ENCODE measurements around the gene DGCR2.

DNA sequence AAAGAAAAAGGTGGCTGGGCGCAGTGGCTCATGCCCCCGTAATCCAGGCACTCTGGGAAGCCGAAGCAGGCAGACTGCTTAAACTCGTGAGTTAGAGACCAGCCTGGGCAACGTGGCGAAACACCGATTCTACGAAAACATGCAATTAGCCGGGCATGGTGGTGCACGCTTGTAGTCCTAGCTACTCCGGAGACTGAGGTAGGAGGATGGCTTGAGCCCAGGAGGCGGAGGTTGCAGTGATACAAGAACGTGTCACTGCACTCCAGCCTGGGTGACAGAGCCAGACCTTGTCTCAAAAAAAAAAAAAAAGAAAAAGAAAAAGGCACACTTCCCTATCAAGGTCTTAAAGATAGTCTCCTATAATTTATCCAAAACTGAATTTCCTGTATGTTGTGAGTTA is 39.4 kb downstream of the DGCR2 start:
- TF ChIP-seq, protein P1, sequence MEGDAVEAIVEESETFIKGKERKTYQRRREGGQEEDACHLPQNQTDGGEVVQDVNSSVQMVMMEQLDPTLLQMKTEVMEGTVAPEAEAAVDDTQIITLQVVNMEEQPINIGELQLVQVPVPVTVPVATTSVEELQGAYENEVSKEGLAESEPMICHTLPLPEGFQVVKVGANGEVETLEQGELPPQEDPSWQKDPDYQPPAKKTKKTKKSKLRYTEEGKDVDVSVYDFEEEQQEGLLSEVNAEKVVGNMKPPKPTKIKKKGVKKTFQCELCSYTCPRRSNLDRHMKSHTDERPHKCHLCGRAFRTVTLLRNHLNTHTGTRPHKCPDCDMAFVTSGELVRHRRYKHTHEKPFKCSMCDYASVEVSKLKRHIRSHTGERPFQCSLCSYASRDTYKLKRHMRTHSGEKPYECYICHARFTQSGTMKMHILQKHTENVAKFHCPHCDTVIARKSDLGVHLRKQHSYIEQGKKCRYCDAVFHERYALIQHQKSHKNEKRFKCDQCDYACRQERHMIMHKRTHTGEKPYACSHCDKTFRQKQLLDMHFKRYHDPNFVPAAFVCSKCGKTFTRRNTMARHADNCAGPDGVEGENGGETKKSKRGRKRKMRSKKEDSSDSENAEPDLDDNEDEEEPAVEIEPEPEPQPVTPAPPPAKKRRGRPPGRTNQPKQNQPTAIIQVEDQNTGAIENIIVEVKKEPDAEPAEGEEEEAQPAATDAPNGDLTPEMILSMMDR (IDR thresholded peaks at IDR 0.05; ENCODE audit: borderline replicate concordance, extremely low read depth, low read length, poor library complexity, severe bottlenecking): no peak
- no peak for TF ChIP-seq EZH2 (IDR thresholded peaks at IDR 0.05; ENCODE audit: borderline replicate concordance, low read depth, low read length, severe bottlenecking)

Measured in DND-41 (cell line).